Fibroblast of the aortic adventitia (primary cell): Measurements from ENCODE around the gene HSD17B14. TPM values are rescaled to one million over a fixed set of nuclear protein-coding genes. Genes with fewer than 3 reads are reported as not detected.

Source experiments
- DNase-seq: peaks from one replicate; pipeline ENCODE4 v3.0.0-alpha.2; 2010; ENCODE audit warnings: low read depth
- H3K4me3 ChIP-seq: 2 replicates; pipeline ENCODE4 v1.5.1; 2011; ENCODE audit warnings: low read depth, mild to moderate bottlenecking, control low read depth, low read length, moderate library complexity
- CTCF ChIP-seq: IDR thresholded peaks from 2 replicates; pipeline ENCODE4 v1.5.1; 2011; ENCODE audit warnings: mild to moderate bottlenecking, low read length, control low read depth, inconsistent platforms; ENCODE audit not compliant: insufficient read depth
- total RNA-seq: library from RNA; depleted of rRNA; stranded (reverse); fragments of >200 nt; gene quantifications from 2 replicates; pipeline ENCODE4 v1.2.3, GENCODE V29; 2012; ENCODE audit warnings: low replicate concordance

Gene HSD17B14
- total RNA-seq, 1 donor = 3.6 TPM

DNA sequence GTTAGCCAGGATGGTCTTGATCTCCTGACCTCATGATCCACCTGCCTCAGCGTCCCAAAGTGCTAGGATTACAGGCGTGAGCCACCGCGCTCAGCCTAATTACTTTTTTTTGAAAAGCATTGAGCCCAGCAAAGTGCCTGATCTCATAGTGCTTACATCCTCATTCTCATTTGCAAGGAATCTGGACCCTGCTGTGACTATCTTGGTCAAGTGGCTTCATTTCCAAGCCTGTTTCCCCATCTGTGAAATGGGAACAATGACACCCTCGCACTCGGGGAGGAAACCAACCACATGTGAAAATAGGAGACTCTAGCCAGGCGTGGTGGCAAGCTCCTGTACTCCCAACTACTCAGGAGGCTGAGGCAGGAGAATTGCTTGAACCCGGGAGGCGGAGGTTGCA is 33.8 kb upstream of the HSD17B14 start:
- TF ChIP-seq CTCF = no peak
- no peak for DNase-seq
- no peak overlapping the region for H3K4me3 ChIP-seq

DNA sequence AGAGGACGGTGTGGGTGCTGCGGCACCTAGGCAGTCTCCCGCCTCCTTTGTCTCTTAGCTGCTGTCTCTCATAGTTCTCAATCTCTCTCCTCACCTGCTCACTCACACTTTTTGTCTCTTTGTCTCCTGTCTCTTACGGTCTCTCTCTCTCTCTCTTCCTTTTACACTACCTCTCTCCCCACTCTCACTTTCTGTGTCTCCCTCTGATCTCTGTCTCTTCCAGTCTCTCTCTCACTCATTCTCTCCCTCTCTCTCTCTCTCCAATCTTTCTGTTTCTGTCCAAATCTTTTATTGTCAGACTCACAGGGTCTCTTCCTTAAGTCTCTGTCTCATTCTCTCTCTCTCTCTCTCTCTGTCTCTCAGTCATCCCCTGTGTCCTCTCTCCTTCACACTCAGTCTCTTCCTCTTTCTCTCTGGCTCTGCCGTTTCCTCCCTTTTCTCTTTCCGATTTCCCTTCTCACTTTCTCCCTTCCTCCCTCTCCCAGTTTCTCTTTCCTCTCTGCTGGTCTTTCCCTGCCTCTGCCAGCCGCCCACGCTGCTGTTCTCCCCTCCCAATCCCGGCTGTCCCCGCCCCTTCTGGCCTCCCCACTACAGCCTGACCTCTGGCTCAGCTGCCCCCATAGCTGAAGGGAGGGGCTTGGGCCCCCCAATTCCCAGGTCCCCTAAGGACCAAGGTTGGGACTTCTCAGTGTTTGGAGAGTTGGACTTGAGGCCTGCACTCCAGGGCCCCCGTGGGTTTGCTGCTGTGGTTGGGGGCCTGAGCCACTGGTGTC is 32.0 kb upstream of the HSD17B14 start, which contains the start of gene PLEKHA4:
TSS of gene PLEKHA4 (minus strand) at position 504 of the 773 bp plus-strand sequence. CDS start 997 bp downstream, outside the sequence.
- peak; percentile 57 for DNase-seq
- H3K4me3 ChIP-seq = peak within 1 kb of the TSS; percentile 78
- no peak for TF ChIP-seq CTCF

DNA sequence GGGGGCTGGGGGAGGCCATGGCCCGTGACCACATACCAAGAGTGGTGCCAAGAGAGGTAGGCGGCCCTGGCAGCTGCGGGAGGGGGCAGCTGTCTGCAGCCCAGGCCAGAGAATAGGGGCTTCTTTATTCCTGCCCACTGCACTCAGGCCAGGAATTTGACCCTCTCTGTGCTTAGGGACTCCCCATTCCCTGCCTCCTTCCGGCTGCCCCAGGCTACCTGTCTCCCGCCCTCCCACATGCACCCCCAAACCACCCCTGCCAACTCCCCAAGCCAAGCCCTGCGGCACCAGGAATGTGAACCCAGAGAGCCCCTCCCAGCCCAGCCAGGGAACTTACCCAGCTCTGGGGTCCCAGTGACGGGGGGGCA is 31.4 kb upstream of the HSD17B14 start:
- H3K4me3 ChIP-seq = peak overlapping the region; percentile 78
- no peak for DNase-seq
- TF ChIP-seq CTCF = no peak

- no peak for TF ChIP-seq CTCF
- DNase-seq = peak; percentile 61
Observed at GRCh38 chr19:48867123-48867745, 30.9 kb upstream of the HSD17B14 start.

DNA sequence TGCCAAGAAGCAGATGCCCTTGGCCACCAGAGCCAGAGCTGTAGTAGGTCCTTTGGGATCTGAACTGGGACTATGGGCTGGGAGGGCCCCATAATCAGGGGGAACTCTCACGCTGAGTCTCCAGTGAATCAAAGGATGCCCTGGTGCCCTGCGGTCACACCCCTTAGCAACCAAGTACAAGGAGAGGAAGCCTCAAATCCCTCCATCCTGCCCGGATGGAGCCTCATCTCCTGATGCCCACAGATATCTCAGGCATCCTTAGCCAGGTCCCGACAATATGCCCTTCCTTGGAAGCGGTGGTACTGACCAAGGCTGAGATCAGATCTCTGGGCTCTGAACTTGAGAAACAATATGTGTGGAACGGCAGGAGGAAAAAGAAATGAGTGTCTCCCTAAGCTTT is 30.4 kb upstream of the HSD17B14 start:
- peak overlapping the region; percentile 78 for H3K4me3 ChIP-seq
- DNase-seq = peak; percentile 14
- no peak for TF ChIP-seq CTCF

More at GRCh38 chr19:48867123-48867745, 30.9 kb upstream of the HSD17B14 start:
- H3K4me3 ChIP-seq = peak overlapping the region; percentile 78

DNA sequence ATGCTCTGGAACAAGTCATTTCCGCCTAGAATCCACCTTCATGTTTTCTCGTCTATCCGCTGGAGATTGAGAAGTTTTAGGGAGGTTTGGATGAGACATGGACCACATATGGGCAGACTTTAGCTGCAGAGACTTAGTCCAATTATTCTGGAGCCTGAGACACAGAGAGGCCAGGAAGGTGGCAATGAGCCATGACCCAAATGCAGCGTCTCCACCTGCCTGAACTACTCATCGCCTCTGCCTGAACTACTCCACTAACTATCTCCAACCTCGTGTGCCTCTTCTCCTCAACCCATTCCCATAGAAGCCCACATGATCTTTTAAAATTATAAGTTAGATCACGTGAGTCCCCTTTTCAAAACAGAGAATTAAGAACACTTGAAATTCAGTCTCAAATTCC is 26.5 kb upstream of the HSD17B14 start:
- no peak overlapping the region for H3K4me3 ChIP-seq
- no peak for TF ChIP-seq CTCF
- no peak for DNase-seq
